SK-N-SH (cell line): ENCODE measurements around the gene KRT37.

Source experiments
- FOXJ3 ChIP-seq: sonication (generic); formaldehyde crosslinking; IDR thresholded peaks from 2 replicates; pipeline ENCODE4 v1.5.1; 2020; ENCODE audit warnings: mild to moderate bottlenecking, missing genetic modification reagents
- NFIC ChIP-seq: IDR thresholded peaks from 2 replicates; pipeline ENCODE4 v1.4.0; 2012; ENCODE audit warnings: borderline replicate concordance
- TF ChIP-seq, protein P1 (sequence below): IDR thresholded peaks from 2 replicates; pipeline ENCODE4 v1.4.0; 2012; ENCODE audit warnings: low read depth, borderline replicate concordance
- TF ChIP-seq, protein P2 (sequence below): fragments of 200-600 bp; sonication (generic); IDR thresholded peaks from 2 replicates; pipeline ENCODE4 v1.6.1; 2017; ENCODE audit warnings: antibody characterized with exemption, mild to moderate bottlenecking, moderate library complexity

DNA sequence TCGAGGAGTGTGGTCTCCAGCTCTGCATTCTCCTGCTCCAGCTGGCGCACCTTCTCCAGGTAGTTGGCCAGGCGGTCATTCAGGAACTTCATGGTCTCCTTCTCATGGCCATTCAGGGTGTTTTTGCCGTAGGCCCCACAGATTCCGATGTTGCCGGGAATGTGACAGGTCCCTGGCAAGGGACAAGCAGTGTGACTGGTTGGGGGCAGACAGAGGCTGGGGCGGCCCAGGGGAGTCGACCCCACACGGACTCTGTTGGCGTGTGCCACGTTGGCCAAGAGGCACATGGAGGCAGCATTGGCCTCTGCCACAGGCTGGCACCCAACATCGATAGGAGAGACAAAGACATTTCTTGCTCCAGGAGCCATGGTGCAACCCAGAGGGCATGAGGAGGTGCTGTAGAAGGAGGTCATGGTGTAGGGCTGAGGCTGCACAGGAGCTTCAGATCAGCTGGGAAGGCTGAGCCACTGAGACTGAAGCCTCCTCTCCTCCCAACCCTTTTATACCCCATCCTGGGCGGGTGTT, at the start of gene KRT37:
- TF ChIP-seq FOXJ3 (no peak), NFIC (no peak)
- TF ChIP-seq, protein P1, sequence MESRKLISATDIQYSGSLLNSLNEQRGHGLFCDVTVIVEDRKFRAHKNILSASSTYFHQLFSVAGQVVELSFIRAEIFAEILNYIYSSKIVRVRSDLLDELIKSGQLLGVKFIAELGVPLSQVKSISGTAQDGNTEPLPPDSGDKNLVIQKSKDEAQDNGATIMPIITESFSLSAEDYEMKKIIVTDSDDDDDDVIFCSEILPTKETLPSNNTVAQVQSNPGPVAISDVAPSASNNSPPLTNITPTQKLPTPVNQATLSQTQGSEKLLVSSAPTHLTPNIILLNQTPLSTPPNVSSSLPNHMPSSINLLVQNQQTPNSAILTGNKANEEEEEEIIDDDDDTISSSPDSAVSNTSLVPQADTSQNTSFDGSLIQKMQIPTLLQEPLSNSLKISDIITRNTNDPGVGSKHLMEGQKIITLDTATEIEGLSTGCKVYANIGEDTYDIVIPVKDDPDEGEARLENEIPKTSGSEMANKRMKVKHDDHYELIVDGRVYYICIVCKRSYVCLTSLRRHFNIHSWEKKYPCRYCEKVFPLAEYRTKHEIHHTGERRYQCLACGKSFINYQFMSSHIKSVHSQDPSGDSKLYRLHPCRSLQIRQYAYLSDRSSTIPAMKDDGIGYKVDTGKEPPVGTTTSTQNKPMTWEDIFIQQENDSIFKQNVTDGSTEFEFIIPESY, result no peak
- TF ChIP-seq, protein P2, sequence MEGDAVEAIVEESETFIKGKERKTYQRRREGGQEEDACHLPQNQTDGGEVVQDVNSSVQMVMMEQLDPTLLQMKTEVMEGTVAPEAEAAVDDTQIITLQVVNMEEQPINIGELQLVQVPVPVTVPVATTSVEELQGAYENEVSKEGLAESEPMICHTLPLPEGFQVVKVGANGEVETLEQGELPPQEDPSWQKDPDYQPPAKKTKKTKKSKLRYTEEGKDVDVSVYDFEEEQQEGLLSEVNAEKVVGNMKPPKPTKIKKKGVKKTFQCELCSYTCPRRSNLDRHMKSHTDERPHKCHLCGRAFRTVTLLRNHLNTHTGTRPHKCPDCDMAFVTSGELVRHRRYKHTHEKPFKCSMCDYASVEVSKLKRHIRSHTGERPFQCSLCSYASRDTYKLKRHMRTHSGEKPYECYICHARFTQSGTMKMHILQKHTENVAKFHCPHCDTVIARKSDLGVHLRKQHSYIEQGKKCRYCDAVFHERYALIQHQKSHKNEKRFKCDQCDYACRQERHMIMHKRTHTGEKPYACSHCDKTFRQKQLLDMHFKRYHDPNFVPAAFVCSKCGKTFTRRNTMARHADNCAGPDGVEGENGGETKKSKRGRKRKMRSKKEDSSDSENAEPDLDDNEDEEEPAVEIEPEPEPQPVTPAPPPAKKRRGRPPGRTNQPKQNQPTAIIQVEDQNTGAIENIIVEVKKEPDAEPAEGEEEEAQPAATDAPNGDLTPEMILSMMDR, result no peak
